Muscle of arm (tissue), 12 donors: Measurements from ENCODE around the gene KIAA1958. TPM values are rescaled to one million over a fixed set of nuclear protein-coding genes. Genes with fewer than 3 reads are reported as not detected.
"Not testable (repeated sequence)": the region's sequence is repeated elsewhere in the genome, so short reads cannot be mapped to it uniquely, and the experiment has no call there.

Experiments used
- DNase-seq: peaks from one replicate; pipeline ENCODE4 v3.0.0-alpha.2; 2013
- polyA plus RNA-seq, 12 donors: library from polyadenylated mRNA; unstranded; fragments of 120-200 nt; gene quantifications; one replicate each; pipeline ENCODE4 v1.2.1, GENCODE V29; 2013; ENCODE audit not compliant: insufficient read length in 12 of 12

The KIAA1958 gene
- polyA plus RNA-seq, 12 donors, result 2.9 to 5.8 (median 3.8) TPM; not detected in 1

DNA sequence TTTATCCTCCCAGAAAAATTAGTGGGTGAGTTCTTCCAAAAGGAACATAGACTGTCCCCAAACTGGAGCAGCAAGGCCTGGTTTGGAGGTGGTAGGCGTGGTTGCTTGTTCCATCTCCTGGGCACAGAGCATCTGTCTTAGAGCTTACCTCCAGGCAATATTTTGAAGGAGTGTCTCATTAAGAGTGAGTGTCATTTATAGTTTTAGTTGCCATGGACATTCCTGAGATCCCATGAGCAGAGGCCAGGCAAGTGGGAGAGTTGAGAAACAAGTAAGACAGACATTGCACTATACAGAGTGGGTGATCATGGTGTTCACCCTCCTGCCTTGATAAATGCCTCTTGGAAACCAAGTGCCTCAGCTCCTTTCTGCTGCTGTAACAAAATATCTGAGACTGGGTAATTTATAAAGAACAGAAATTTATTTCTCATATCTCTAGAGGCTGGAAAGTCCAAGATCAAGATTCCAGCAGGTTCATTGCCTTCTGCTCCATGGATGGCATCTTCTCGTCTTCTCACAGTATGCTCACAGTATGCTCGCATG is 68.5 kb downstream of the KIAA1958 start:
- no peak for DNase-seq

DNA sequence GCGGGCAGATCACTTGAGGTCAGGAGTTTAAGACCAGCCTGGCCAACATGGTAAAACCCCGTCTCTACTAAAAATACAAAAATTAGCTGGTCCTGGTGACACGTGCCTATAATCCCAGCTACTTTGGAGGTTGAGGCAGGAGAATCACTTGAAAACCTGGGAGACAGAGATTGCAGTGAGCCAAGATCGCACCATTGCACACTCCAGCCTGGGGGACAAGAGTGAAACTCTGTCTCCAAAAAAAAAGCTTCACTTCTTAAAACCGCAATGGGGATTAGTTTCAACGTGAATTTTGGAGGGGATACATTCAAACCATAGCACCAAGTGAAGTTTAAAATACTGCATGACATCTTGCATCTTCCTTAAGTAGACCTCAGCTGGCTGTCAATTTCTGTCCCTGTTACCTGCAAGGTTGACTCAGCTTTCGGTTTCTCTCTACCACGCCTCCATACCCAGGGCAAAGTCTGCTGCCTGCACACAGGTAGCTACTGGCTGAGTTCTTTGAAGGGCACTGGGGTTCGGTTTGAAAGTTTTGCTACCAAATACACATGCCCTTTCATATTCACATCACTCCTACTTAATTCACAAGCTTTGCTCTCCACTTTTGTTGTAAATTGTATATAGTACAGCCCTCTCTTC is 69.3 kb downstream of the KIAA1958 start:
- DNase-seq, result no peak

DNA sequence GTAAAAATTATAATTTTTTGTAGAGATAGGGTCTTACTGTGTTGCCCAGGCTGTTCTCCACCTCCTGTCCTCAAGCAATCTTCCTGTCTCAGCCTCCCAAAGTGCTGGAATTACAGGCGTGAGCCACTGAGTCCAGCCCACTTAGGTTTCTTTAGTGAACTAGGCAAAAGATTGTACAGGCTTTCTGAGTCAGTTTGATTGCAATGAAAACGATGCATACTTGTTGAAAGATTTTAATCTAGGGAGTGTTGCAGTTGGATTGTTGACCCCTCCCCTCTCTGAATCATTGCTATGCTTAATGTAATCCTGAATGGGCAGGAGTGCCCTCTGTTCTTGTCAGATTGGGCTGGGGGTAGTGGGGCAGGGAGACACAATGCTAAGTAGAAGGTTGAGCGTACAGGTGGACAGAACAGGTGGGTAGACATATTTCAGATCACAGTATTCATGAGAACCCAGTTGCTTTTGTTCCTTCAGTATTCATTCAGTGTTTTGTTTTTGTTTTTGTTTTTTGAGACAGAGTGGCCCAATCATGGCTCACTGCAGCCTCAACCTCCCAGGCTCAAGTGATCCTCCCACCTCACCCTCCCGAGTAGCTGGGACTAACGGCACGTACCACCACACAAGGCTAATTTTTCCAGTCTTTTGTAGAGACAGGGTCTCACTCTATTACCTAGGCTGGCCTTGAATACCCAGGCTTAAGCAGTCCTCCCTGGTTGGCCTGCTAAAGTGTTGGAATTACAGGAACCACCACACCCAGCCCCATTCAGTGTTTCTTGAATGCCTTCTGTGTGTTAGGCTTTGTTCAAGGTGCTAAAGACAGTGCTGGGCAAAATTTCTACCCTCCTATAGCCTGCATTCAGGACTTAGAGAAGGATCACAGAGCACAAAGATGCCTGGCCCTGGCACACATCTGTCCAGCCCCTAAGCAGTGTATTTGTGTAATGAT is 70.1 kb downstream of the KIAA1958 start:
- DNase-seq, result no peak

DNA sequence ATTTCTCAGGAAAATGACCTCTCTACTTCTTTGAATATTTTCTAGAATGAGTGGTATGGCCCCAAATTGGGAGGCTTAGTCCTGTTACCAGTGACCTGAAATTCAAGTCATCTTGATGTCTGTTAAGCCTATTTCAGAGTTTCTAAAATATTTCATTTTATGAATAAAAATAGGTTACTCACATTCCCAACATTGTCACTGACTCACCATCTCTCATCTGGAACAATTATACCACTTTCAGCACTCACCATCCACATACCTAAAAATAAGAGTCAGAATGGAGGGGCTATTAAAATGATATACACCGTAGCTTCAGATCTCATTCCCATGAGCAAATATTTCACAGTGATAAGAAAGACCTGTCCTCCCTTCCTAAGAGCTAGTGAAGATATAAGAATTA is 71.8 kb downstream of the KIAA1958 start:
- no peak for DNase-seq

DNA sequence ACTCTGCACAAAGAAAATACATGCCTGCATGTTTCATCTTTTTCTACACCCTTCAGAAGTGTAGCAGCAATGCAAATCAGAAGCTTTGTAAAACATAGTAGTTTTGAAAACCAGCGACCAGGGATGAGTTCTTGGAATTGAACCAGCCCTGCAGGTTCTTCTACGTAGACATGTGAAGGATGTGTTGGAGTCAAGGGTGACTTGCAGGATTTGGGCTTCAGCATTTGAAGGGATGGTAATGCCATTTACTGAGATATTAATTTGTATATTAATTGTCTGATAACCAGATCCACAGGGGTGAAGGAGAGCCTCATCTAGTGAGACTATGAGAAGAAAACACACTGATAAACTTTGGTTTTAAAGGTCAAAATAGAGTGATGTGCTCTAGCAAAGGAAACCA is 72.4 kb downstream of the KIAA1958 start:
- no peak for DNase-seq

DNA sequence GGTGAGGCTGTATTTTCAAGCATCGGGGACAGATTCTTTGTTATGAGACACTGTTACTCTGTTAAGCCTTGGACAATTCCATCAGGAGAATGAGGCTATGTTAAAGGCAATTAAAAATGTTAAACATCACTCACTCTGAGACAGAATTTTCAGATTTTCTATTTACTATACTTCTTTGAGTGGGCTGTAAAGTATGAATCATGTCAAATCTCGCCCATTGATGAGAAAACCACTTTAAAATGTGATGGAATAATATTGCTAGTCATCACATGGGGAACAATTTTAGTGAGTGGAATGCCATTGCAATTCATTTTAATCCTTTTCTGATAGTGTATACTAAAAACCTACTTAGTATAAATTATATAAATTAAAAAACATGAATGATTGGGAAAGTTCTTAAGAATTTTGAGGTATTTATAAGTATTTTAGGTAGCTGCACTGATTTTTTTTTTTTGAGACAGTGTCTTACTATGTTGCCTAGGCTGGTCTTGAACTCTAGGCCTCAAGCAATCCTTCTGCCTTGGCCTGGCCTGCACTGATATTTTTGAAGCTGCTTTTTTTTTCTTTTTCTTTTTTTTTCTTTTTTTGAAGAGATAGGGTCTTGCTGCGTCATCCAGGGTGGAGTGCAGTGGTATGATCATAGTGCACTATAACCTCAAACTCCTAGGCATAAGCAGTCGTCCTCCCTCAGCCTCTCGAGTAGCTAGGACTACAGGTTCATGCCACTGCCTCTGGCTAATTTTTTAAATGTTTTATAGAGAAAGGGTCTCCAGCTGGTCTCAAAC is 73.2 kb downstream of the KIAA1958 start:
- no peak for DNase-seq

DNA sequence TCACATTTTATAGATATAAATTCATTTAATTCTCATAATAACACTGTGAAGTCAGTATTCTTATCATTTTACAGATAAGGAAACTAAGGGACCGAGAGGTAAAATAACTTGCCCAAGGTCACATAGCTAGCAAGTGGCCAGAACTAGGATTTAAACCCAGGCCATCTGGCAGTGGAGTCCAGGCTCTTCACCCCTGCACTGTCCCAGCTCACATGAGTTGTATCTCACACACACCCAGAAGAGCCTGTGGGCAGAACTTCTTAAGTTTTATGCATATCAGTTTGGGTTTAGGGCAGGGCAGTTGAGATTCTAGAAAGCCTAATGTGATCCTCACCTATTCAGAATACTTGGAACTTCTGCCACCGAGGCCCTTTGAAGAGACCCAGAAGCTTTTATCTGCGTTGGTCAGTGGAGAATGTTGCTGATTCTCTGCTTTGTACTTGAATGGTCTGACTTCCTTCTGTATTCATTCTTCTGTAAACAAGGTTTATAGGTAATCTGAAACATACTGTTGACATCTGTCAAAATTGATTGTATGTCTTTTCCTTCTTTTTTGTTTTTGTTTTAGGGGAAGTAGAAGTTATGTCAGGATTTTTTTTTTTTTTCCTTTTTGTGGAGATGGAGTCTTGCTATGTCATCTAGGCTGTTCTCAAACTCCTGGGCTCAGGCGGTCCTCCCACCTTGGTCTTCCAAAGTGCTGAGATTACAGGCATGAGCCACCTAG is 75.8 kb downstream of the KIAA1958 start:
- DNase-seq, result no peak

DNA sequence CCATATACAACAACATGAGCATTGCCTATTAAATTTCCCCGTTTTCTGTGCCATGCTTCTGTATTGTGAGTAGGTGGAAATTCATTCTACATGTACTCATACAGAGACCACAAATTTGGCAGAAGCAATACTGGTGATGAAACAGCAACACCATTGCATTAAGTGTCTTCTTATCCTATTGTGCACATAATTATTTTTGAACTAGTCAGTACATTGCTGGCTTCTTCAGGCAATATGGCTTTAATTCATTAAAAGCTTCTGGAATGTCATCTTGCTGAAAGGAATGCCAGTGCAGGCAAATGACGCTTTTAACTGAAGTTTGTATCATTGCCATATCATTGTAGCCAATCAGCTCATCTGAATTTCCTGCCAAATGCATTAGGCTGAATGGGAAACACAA is 82.6 kb downstream of the KIAA1958 start:
- DNase-seq, result no peak

DNA sequence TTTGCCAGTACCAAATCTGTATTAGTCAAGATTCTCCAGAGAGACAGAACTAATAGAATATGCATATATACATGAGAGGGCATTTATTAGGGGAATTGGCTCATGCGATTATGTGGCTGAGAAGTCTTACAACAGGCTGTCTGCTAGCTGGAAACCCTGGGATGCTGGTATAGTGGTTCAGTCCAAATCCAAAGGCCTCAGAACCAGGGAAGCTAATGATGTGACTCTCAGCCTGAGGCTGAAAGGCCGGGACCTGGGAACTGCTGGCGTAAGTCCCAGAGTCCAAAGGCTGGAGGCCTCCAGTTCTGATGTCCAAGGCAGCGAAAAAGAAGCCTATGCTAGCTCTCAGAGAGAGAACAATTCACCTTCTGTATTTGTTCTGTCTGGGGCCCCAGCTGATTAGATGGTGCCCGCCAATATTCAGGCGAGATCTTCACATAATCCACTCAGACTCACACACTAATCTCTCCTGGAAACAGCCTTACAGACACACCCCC is 84.1 kb downstream of the KIAA1958 start:
- DNase-seq, result peak; percentile 32

DNA sequence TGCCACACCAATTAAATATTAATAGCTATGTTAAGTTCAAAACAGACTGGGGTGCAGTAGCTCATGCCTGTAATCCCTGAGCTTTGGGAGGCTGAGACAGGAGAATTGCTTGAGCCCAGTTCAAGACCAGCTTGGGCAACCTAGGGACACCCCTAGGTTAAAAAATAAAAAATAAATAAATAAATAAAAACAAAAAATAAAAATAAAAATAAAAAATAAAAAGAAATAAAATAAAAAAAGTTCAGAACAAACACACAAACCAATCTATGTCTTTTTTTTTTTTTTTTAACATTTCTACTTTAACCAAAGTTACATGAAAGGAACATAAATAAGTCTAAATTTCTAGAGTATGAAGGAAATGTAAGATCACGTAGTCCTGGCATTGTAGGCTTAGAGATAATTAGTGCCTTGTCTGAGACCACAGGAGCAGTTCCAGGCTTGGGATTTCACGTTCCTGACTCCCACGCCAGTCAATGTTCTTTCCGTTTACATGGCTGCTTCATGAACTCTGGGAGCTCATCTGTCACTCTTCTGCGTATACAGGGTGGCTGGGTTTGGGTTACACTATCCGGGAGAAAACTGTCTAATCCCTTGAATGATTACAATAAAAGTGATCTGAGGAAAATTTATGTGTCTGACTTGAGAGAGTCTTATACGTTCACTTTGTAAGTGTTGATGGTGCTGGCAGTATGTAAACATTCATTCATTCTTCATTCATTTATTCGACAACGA is 85.2 kb downstream of the KIAA1958 start:
- DNase-seq, result no peak

DNA sequence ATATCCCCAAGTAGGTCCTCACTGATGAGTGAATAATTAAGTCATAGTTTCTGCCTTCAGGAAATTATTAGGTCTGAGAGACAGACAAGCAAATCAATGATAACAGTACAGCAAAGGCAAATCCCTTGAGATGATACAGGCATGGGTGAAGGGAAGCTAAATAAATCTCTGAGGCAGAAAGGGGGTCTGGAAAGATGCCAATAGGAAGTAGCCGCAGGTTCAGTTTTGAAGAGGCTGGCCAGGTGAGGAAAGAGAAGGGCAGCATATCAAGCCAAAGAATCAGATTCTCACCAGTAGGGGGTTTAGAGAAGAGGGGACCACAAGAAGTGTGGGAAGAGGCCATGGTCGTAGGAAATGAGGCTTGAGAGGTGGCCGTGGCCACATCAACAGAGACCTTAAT is 85.8 kb downstream of the KIAA1958 start:
- DNase-seq, result no peak

DNA sequence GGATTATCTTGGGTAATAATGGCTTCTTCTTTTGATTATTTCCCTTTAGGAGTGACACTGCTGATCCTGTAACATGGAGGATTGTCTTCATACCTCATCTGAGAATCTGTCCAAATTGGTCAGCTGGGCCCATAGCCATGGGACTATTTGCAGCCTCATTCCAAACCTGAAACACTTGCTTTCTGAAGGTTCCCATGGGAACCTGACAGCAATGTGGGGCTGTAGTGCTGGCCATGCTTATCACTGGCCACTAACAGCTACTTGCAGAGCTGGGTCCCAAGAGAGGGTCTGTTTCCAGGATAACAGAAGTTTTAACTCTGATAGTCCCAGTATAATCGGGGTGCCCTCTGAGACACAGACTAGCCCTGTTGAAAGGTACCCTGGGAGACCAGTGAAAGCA is 87.4 kb downstream of the KIAA1958 start:
- no peak for DNase-seq

DNA sequence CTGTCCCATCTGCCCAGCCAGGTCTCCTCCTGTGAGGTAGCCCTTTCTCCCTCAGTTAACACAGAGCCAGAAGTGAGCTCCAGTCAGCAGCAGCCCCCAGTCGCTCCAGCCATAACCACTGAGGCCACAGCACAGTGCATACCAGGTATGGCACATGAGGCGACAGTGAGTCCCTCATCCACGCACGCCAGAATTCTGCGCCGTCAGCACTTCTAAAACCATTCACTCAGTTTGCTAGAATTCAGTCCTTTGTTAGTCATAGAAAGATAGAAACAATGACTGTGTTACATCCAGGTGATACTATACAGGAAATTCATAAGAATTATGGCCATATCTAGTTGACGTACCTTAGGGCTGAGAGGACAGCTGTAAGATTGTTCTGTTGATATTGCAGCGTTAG is 88.5 kb downstream of the KIAA1958 start:
- DNase-seq, result no peak

DNA sequence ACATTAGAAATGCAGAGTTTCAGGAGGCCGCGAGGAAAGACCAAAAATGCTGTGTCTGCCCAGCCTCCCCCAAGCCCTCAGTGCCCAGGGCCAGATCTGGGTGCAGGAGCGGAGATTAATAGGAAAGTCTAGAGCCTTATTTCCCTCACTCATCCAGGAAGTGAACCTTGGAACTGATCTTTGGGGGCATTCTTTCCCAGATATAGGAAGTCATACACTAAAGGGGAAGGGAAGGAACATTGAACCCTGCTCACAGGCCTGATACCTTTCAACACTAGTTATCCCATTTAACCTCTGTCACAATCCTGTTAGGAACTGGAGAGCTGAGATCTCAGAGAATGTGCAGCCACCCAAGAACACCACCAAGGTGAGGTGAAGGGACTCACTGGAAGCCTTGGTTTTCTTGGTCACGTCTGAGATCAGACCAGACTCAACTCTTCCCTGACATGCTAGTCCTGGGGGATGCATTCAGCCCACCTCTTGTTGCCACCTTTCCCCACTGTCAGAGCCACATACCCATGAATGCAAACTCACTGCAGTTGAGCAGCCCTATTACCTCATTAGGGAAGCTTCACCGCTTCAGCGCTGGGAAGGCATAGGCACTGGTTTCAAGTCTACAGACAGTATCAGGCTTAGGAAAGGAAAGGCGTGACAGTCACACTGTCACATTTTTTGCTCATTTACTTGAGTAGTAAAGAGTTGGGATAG is 95.0 kb downstream of the KIAA1958 start:
- DNase-seq, result no peak

DNA sequence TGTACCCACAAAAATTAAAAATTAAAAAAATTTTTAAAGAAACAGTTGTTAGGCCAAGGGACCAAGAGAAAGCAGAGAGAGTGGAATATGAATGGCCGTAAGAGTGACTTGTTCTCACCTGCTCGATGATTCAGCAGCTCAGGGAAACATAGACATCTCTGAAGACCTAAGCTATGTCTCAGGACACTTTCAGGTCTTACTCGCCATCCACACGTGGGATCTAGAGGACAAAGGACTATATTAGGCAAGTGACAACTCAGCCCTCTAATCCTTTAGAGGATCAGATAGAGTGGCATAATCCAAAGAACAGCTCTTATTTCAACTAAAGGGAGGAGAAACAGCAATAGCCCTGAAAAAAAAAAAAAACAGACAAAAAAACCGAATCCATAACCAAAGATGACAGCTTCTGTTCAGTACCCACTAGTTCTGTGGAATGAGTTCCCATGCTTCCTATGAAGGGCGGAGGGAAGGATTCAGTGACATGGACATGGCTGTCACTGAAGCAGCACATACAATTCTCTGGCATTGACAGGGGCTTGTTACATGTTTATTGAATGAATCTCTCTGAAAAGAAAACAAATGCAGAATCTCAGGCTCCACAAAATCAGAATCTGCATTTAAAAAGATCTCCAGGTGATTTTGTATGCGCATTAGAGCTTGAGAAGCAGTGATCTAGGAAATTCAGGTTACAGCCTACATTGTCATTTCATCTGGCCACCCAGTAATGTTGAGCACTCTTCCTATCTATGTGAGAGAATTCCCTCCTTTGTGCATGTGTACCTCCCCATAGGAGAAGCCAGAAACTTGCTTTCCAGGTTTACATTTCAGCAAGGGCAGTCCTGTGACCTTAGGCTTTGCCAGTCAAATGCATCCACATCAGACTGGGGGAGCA is 96.0 kb downstream of the KIAA1958 start:
- DNase-seq, result no peak

DNA sequence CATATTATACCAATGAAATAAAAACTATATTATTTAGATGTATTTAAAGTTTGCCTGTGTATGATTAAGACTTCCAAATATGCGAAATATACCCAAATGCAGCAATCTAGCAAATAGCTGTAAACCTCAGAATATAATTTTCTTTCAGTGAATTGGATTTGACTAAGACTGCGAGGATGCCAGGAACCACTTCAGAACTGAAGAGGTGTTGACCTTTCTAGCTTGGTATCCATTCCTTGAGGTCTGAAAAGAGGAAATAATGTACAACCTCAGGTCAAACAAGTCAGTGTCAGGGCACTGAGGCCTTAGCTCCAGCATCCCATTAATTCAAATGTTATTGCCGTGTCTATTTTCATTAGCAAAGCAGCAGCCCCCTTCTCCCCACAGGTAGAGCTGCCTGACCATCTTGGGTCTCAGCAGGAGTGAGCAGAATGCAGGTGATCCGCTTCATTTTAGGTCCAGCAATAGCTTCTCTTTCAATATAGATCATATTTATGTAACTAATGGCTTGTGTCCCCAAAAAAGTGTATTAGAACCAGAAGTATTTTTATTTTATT is 100.0 kb downstream of the KIAA1958 start:
- no peak for DNase-seq

DNA sequence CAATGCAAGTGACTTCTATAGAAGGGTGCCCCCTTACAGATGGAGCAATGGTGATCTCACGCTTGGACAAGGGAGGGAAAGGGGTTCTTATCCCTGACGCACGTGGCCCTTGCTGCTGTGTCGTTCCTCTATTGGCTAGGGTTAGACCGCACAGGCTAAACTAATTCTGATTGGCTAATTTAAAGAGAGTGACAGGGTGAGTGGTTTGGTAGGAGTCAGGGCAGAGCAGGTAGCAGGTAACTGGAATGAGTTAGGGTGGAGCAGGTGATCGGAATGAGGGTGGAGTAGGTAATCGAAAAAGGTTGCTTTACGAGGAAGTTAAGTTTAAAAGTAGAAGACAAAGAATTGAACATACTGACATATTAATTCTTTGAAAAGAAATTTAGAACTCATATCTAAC is 105.2 kb downstream of the KIAA1958 start:
- not testable (repeated sequence) for DNase-seq

DNA sequence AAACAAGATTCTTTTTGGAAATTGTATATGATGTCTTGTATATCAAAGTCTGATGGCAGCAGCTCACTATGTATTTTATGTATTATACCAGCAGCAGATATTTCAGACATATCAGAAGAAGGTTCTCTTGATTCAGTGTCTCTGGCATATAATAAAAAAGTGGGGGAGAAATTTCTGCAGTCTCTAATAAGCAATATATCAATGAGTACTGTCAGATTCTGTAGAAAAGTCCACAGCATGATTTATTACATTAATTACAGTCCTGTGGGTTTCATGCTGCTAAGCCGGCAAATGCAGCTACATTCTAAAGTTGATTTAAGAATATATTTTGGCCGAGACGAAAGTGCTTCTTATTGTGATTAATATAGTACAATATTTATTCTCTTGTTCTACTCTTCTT is 113.1 kb downstream of the KIAA1958 start:
- DNase-seq, result no peak
